ENCODE results near the gene NRBP1. TPM values are rescaled to one million over a fixed set of nuclear protein-coding genes. Genes with fewer than 3 reads are reported as not detected.
"Not testable (repeated sequence)": the region's sequence is repeated elsewhere in the genome, so short reads cannot be mapped to it uniquely, and the experiment has no call there.

The NRBP1 gene
- total RNA-seq, 2 donors from 2014 or later = 69.6 to 87.7 TPM

GRCh38 chr2:27412419-27413152, 15.8 kb upstream of the NRBP1 start:
- intact Hi-C loops (cut with DNase I) = no loop called here

GRCh38 chr2:27416151-27416550, 12.3 kb upstream of the NRBP1 start:
- Histone ChIP-seq H3K27me3 (no peaks in the 10 kb centered on the region), H3K27ac (no peak overlapping the region), H3K9me3 (no peaks in the 10 kb centered on the region), H3K9ac (ENCODE audit: low read depth in 2 of 2, low read length in 2 of 2) (no peak overlapping the region), H3K4me1 (no peaks in the 10 kb centered on the region), H3K4me3 (no peak overlapping the region), H3K36me3 (no peaks in the 10 kb centered on the region)
- no peak for DNase-seq
- intact Hi-C loops (cut with DNase I) = no loop called here
- no peak for TF ChIP-seq CTCF (IDR thresholded peaks at IDR 0.05)

More at GRCh38 chr2:27412419-27413152, 15.8 kb upstream of the NRBP1 start:
- no peak for DNase-seq
- Histone ChIP-seq H3K4me1 (peaks cover 3% of the 10 kb centered on the region), H3K27ac (no peak overlapping the region), H3K9ac (ENCODE audit: low read depth in 2 of 2, low read length in 2 of 2) (no peak overlapping the region), H3K4me3 (no peak overlapping the region), H3K36me3 (no peaks in the 10 kb centered on the region), H3K27me3 (no peaks in the 10 kb centered on the region), H3K9me3 (no peaks in the 10 kb centered on the region)
- no peak for TF ChIP-seq CTCF (IDR thresholded peaks at IDR 0.05)

GRCh38 chr2:27420996-27421395, 7.4 kb upstream of the NRBP1 start:
- Histone ChIP-seq H3K9ac (ENCODE audit: low read depth in 2 of 2, low read length in 2 of 2) (no peak overlapping the region), H3K4me3 (no peak overlapping the region), H3K27ac (no peak overlapping the region), H3K4me1 (no peaks in the 10 kb centered on the region), H3K9me3 (no peaks in the 10 kb centered on the region), H3K36me3 (no peaks in the 10 kb centered on the region), H3K27me3 (no peaks in the 10 kb centered on the region)
- intact Hi-C loops (cut with DNase I) = no loop called here
- no peak for DNase-seq
- no peak for TF ChIP-seq CTCF (IDR thresholded peaks at IDR 0.05)

- H3K4me1 ChIP-seq = no peaks in the 10 kb centered on the region
- DNase-seq = no peak
- no peak overlapping the region for H3K4me3 ChIP-seq
- no peaks in the 10 kb centered on the region for H3K27me3 ChIP-seq
- intact Hi-C loops (cut with DNase I) = no loop called here
- no peak for TF ChIP-seq CTCF (IDR thresholded peaks at IDR 0.05)
- H3K27ac ChIP-seq = no peak overlapping the region
- H3K36me3 ChIP-seq = no peaks in the 10 kb centered on the region
- H3K9ac ChIP-seq (ENCODE audit: low read depth in 2 of 2, low read length in 2 of 2) = no peak overlapping the region
- H3K9me3 ChIP-seq = no peaks in the 10 kb centered on the region
Measured at GRCh38 chr2:27421660-27422250, 6.7 kb upstream of the NRBP1 start.

GRCh38 chr2:27422958-27423357, 5.5 kb upstream of the NRBP1 start:
- Histone ChIP-seq H3K9me3 (no peaks in the 10 kb centered on the region), H3K27ac (no peak overlapping the region), H3K27me3 (no peaks in the 10 kb centered on the region), H3K9ac (ENCODE audit: low read depth in 2 of 2, low read length in 2 of 2) (no peak overlapping the region), H3K36me3 (no peaks in the 10 kb centered on the region), H3K4me3 (no peak overlapping the region), H3K4me1 (no peaks in the 10 kb centered on the region)
- intact Hi-C loops (cut with DNase I) = no loop called here
- TF ChIP-seq CTCF (IDR thresholded peaks at IDR 0.05) = no peak
- no peak for DNase-seq

GRCh38 chr2:27425039-27425438, 3.4 kb upstream of the NRBP1 start:
- DNase-seq; H3K4me1 ChIP-seq; H3K36me3 ChIP-seq; H3K9me3 ChIP-seq; H3K4me3 ChIP-seq; H3K27me3 ChIP-seq; H3K27ac ChIP-seq; H3K9ac ChIP-seq (ENCODE audit: low read depth in 2 of 2, low read length in 2 of 2); intact Hi-C loops (cut with DNase I): not testable (repeated sequence)

Data from colonic mucosa (tissue), 4 donors.